Left ventricle myocardium superior (tissue), 1 donor: ENCODE data around the gene DAZL. TPM values are rescaled to one million over a fixed set of nuclear protein-coding genes. Genes with fewer than 3 reads are reported as not detected.

Experiments
- ATAC-seq: fragments of 200-7000 bp; cut with Tn5 transposase; one replicate; pipeline ENCODE4 v1.9.1; 2020; ENCODE audit warnings: mild to moderate bottlenecking, moderate library complexity
- DNase-seq: peaks from one replicate; pipeline ENCODE4 v3.0.0-alpha.2; 2020
- intact Hi-C: fragments of 100-400 bp; cut with micrococcal nuclease; formaldehyde crosslinking; loops from one replicate; pipeline ENCODE4 v1.11.0; 2022
- total RNA-seq: library from RNA; stranded (reverse); fragmentation: NEBNext Ultra II Directional; extraction: Animal tissue kit (Norgen Biotek cat#: 25700); gene quantifications from one replicate; pipeline ENCODE4 v1.2.1, GENCODE V29; 2021
- donor health status: DM: no; HTN: yes; CAD: no; lungs with severe emphysema.

DAZL gene
- total RNA-seq, 1 donor from 2014 or later = not detected

- ATAC-seq (no peak), DNase-seq (no peak)
- intact Hi-C loops = loop anchor here (5.0 kb wide), 1 partner anchor 258 kb away; no protein-coding TSS in a partner anchor
Measured at GRCh38 chr3:16550305-16550675, 54.9 kb downstream of the DAZL start.

- intact Hi-C loops = no loop called here
- ATAC-seq = no peak
- DNase-seq = no peak
Measured at GRCh38 chr3:16548721-16549120, 56.5 kb downstream of the DAZL start.

- no peak for ATAC-seq
- intact Hi-C loops = no loop called here
Measured at GRCh38 chr3:16547561-16548357, 57.5 kb downstream of the DAZL start.

GRCh38 chr3:16546186-16547010 lies 58.8 kb downstream of the DAZL start:
- intact Hi-C loops = no loop called here
- ATAC-seq (peak; percentile 78), DNase-seq (no peak)

More at GRCh38 chr3:16547561-16548357, 57.5 kb downstream of the DAZL start:
- no peak for DNase-seq

- intact Hi-C loops = no loop called here
- ATAC-seq = peak; percentile 70
- no peak for DNase-seq
Measured at GRCh38 chr3:16545413-16546185, 59.6 kb downstream of the DAZL start.

- intact Hi-C loops = no loop called here
- DNase-seq (no peak), ATAC-seq (no peak)
Measured at GRCh38 chr3:16543242-16543864, 61.9 kb downstream of the DAZL start.

GRCh38 chr3:16538507-16538906 lies 66.7 kb downstream of the DAZL start:
- intact Hi-C loops = no loop called here
- no peak for DNase-seq

GRCh38 chr3:16536996-16537395 lies 68.2 kb downstream of the DAZL start:
- intact Hi-C loops = no loop called here
- ATAC-seq = no peak
- DNase-seq = no peak

More at GRCh38 chr3:16538507-16538906, 66.7 kb downstream of the DAZL start:
- ATAC-seq = no peak

Other genes starting within 250 kb of the DAZL start
- 25.0 TPM for gene RFTN1, start 91.7 kb downstream of the DAZL start, total RNA-seq